Liver (tissue), 3 donors: ENCODE results near the gene GPA33.

Source experiments
- ATF3 ChIP-seq: IDR thresholded peaks from 2 replicates; pipeline ENCODE4 v1.6.1; 2016; ENCODE audit warnings: antibody characterized with exemption
- CTCF ChIP-seq: fragments of 150-350 bp; IDR thresholded peaks from 2 replicates; pipeline ENCODE4 v1.5.1; 2017; ENCODE audit warnings: improper control_type of control experiment, low read depth, low read length; ENCODE audit not compliant: missing input control
- FOXA1 ChIP-seq: IDR thresholded peaks from 2 replicates; pipeline ENCODE4 v1.6.1; 2016; ENCODE audit warnings: antibody characterized with exemption
- GABPA ChIP-seq, 2 donors: IDR thresholded peaks in 1 of 2; conservative IDR thresholded peaks in 1 of 2; 2 replicates each; pipeline ENCODE4 v1.6.1; 2016; ENCODE audit warnings: antibody characterized with exemption in 2 of 2, mild to moderate bottlenecking in 1 of 2, moderate library complexity in 1 of 2
- JUND ChIP-seq, 2 donors: IDR thresholded peaks; 2 replicates each; pipeline ENCODE4 v1.6.1; 2016; ENCODE audit warnings: antibody characterized with exemption in 2 of 2
- RAD21 ChIP-seq, 2 donors: IDR thresholded peaks; 2 replicates each; pipeline ENCODE4 v1.6.1; 2016; ENCODE audit warnings: antibody characterized with exemption in 2 of 2, mild to moderate bottlenecking in 2 of 2
- RXRA ChIP-seq, 2 donors: IDR thresholded peaks; 2 replicates each; pipeline ENCODE4 v1.6.1; 2017 to 2018; ENCODE audit warnings: antibody characterized with exemption in 2 of 2, mild to moderate bottlenecking in 1 of 2
- SP1 ChIP-seq: IDR thresholded peaks from 2 replicates; pipeline ENCODE4 v1.6.1; 2018; ENCODE audit warnings: antibody characterized with exemption, mild to moderate bottlenecking
- TAF1 ChIP-seq: conservative IDR thresholded peaks from 2 replicates; pipeline ENCODE4 v1.6.1; 2016; ENCODE audit warnings: antibody characterized with exemption, mild to moderate bottlenecking
- YY1 ChIP-seq: IDR thresholded peaks from 2 replicates; pipeline ENCODE4 v1.6.1; 2016; ENCODE audit warnings: antibody characterized with exemption, mild to moderate bottlenecking
- TF ChIP-seq, protein P1 (sequence below): IDR thresholded peaks from 2 replicates; pipeline ENCODE4 v1.6.1; 2016; ENCODE audit warnings: antibody characterized with exemption
- TF ChIP-seq, protein P2 (sequence below): IDR thresholded peaks from 2 replicates; pipeline ENCODE4 v1.6.1; 2016; ENCODE audit warnings: antibody characterized with exemption, mild to moderate bottlenecking
- donor health status: healthy.
- donor health status: healthy.

DNA sequence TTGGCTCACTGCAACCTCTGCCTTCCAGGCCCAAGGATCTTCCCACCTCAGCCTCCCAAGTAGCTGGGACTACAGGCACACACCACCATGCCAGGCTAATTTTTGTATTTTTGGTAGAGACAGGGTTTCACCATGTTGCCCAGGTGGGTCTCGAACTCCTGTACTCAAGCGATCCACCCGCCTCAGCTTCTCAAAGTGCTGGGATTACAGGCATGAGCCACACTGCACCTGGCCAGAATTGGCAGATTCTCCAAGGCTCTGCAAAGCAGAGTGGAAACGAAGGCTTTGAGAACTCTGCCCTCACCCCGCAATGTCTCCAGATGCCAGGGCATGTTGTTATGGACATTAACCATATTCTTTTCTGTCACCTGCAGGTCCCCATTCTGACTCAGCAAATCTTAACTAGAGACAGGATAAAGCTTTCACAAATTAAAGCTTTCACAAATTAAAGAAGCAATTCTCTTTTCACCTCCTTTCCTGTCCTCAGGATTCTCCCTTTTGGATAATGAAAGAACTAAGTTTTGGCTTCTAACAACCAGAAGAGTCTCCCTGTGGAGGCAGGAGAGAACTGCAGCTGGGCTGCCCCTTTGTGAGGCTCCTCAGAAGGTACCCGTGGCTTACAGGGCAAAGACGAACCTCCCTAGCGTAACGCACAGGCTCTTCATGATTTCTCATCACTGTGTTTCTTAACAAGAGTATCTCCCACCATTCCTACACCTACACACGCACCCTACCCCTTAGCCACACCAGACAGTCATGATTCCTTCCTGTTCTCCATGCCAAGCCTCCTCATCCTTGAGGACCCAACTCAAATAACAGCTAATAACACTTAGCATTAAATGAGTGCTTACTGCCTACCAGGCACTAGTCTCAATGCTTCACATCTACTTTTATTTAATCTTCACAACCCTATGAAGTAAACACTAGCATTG is 29.8 kb downstream of the GPA33 start:
- TF ChIP-seq, protein P1, sequence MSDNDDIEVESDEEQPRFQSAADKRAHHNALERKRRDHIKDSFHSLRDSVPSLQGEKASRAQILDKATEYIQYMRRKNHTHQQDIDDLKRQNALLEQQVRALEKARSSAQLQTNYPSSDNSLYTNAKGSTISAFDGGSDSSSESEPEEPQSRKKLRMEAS, result no peak
- TF ChIP-seq CTCF (no peak), GABPA (IDR thresholded peaks at IDR 0.05 in 1 of 2, conservative IDR thresholded peaks at IDR 0.05 in 1 of 2) (no peak), SP1 (no peak), RXRA (IDR thresholded peaks at IDR 0.05) (no peak), ATF3 (no peak), YY1 (no peak), TAF1 (no peak), FOXA1 (no peak), RAD21 (IDR thresholded peaks at IDR 0.05) (no peak), JUND (IDR thresholded peaks at IDR 0.05) (no peak)
- TF ChIP-seq, protein P2, sequence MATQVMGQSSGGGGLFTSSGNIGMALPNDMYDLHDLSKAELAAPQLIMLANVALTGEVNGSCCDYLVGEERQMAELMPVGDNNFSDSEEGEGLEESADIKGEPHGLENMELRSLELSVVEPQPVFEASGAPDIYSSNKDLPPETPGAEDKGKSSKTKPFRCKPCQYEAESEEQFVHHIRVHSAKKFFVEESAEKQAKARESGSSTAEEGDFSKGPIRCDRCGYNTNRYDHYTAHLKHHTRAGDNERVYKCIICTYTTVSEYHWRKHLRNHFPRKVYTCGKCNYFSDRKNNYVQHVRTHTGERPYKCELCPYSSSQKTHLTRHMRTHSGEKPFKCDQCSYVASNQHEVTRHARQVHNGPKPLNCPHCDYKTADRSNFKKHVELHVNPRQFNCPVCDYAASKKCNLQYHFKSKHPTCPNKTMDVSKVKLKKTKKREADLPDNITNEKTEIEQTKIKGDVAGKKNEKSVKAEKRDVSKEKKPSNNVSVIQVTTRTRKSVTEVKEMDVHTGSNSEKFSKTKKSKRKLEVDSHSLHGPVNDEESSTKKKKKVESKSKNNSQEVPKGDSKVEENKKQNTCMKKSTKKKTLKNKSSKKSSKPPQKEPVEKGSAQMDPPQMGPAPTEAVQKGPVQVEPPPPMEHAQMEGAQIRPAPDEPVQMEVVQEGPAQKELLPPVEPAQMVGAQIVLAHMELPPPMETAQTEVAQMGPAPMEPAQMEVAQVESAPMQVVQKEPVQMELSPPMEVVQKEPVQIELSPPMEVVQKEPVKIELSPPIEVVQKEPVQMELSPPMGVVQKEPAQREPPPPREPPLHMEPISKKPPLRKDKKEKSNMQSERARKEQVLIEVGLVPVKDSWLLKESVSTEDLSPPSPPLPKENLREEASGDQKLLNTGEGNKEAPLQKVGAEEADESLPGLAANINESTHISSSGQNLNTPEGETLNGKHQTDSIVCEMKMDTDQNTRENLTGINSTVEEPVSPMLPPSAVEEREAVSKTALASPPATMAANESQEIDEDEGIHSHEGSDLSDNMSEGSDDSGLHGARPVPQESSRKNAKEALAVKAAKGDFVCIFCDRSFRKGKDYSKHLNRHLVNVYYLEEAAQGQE, result no peak
